GM12891 (cell line): ENCODE measurements around the gene ROGDI.

Source experiments
- DNase-seq: peaks from one replicate; pipeline ENCODE4 v3.0.0; 2011; ENCODE audit warnings: low spot score; ENCODE audit not compliant: insufficient read length
- FAIRE-seq: peaks from 2 replicates; lab custom pipeline; 2011; peaks lifted over from hg19 to GRCh38; lab: Jason Lieb, UNC
- PAX5 ChIP-seq: IDR thresholded peaks from 2 replicates; pipeline ENCODE4 v1.6.1; 2011; ENCODE audit warnings: low read length, moderate library complexity, mild to moderate bottlenecking; ENCODE audit not compliant: insufficient read depth, severe bottlenecking
- POLR2A ChIP-seq: IDR thresholded peaks from 2 replicates; pipeline ENCODE4 v1.6.1; 2011; ENCODE audit warnings: low read depth, low read length, control low read depth
- POLR2AphosphoS5 ChIP-seq: IDR thresholded peaks from 2 replicates; pipeline ENCODE4 v1.6.1; 2011; ENCODE audit warnings: low read depth, low read length, control low read depth
- POU2F2 ChIP-seq: IDR thresholded peaks from 2 replicates; pipeline ENCODE4 v1.6.1; 2011; ENCODE audit warnings: low read depth, mild to moderate bottlenecking, control low read depth, low read length, moderate library complexity
- SPI1 ChIP-seq: IDR thresholded peaks from 2 replicates; pipeline ENCODE4 v1.6.1; 2011; ENCODE audit warnings: low read depth, low read length, control low read depth
- TAF1 ChIP-seq: IDR thresholded peaks from 2 replicates; pipeline ENCODE4 v1.6.1; 2011; ENCODE audit warnings: low read depth, low read length, control low read depth

ROGDI gene

GRCh38 chr16:4833584-4833983 lies 31.2 kb upstream of the ROGDI start:
- FAIRE-seq (no peak), DNase-seq (no peak)
- no peak for TF ChIP-seq PAX5
- no peak for TF ChIP-seq POU2F2
- TF ChIP-seq POLR2AphosphoS5 = no peak
- TF ChIP-seq TAF1 = no peak
- TF ChIP-seq POLR2A = no peak
- TF ChIP-seq SPI1 = no peak

GRCh38 chr16:4832698-4833343 lies 30.4 kb upstream of the ROGDI start:
- FAIRE-seq = no peak
- no peak for DNase-seq
- TF ChIP-seq POLR2A = no peak
- no peak for TF ChIP-seq POU2F2
- no peak for TF ChIP-seq SPI1
- no peak for TF ChIP-seq PAX5
- TF ChIP-seq TAF1 = no peak
- TF ChIP-seq POLR2AphosphoS5 = no peak

GRCh38 chr16:4831616-4832015 lies 29.2 kb upstream of the ROGDI start:
- DNase-seq = no peak
- FAIRE-seq = no peak
- TF ChIP-seq POLR2A (no peak), POLR2AphosphoS5 (no peak), POU2F2 (no peak), TAF1 (no peak), SPI1 (no peak)

- no peak for TF ChIP-seq POU2F2
- no peak for TF ChIP-seq TAF1
- TF ChIP-seq POLR2A = no peak
- TF ChIP-seq SPI1 = no peak
- no peak for TF ChIP-seq PAX5
- no peak for TF ChIP-seq POLR2AphosphoS5
- DNase-seq (no peak), FAIRE-seq (no peak)
Measured at GRCh38 chr16:4830408-4830807, 28.0 kb upstream of the ROGDI start.

GRCh38 chr16:4828567-4829321 lies 26.3 kb upstream of the ROGDI start:
- no peak for DNase-seq
- TF ChIP-seq TAF1 (no peak), PAX5 (no peak), POLR2A (no peak), SPI1 (no peak), POU2F2 (no peak), POLR2AphosphoS5 (no peak)
- no peak for FAIRE-seq

- no peak for DNase-seq
- FAIRE-seq = no peak
- no peak for TF ChIP-seq TAF1
- no peak for TF ChIP-seq POLR2AphosphoS5
- no peak for TF ChIP-seq PAX5
- TF ChIP-seq POU2F2 = no peak
- no peak for TF ChIP-seq POLR2A
- TF ChIP-seq SPI1 = no peak
Measured at GRCh38 chr16:4826980-4827379, 24.5 kb upstream of the ROGDI start.

- FAIRE-seq = no peak
- TF ChIP-seq PAX5 = no peak
- no peak for TF ChIP-seq POLR2A
- no peak for TF ChIP-seq TAF1
Measured at GRCh38 chr16:4826526-4826925, 24.1 kb upstream of the ROGDI start.

GRCh38 chr16:4825196-4825595 lies 22.8 kb upstream of the ROGDI start:
- FAIRE-seq (no peak), DNase-seq (no peak)

More at GRCh38 chr16:4826526-4826925, 24.1 kb upstream of the ROGDI start:
- no peak for DNase-seq

GRCh38 chr16:4820652-4821051 lies 18.2 kb upstream of the ROGDI start:
- FAIRE-seq = no peak
- TF ChIP-seq PAX5 (no peak), POLR2A (no peak), SPI1 (no peak), TAF1 (no peak), POU2F2 (no peak), POLR2AphosphoS5 (no peak)
- no peak for DNase-seq

More at GRCh38 chr16:4825196-4825595, 22.8 kb upstream of the ROGDI start:
- TF ChIP-seq TAF1 (no peak), POLR2A (no peak)
